ENCODE data around the gene ERBB4.
"Not testable (repeated sequence)": the region's sequence is repeated elsewhere in the genome, so short reads cannot be mapped to it uniquely, and the experiment has no call there.

ERBB4 gene

GRCh38 chr2:212226114-212226513 is 312.5 kb downstream of the ERBB4 start:
- no peak for DNase-seq (ENCODE audit: low read depth in 2 of 2)

- no peak for DNase-seq (ENCODE audit: low read depth in 2 of 2)
These were observed 314.9 kb downstream of the ERBB4 start for GRCh38 chr2:212223696-212224095.

- DNase-seq (ENCODE audit: low read depth in 2 of 2): no peak
These were observed 325.4 kb downstream of the ERBB4 start for GRCh38 chr2:212213191-212213590.

GRCh38 chr2:212208467-212208866 is 330.1 kb downstream of the ERBB4 start:
- no peak for DNase-seq (ENCODE audit: low read depth in 2 of 2)

- no peak for DNase-seq (ENCODE audit: low read depth in 2 of 2)
These were observed 340.8 kb downstream of the ERBB4 start for GRCh38 chr2:212197776-212198175.

- no peak for DNase-seq (ENCODE audit: low read depth in 2 of 2)
These were observed 343.0 kb downstream of the ERBB4 start for GRCh38 chr2:212195626-212196025.

GRCh38 chr2:212194396-212194795 is 344.2 kb downstream of the ERBB4 start:
- DNase-seq (ENCODE audit: low read depth in 2 of 2): no peak

- no peak for DNase-seq (ENCODE audit: low read depth in 2 of 2)
These were observed 344.8 kb downstream of the ERBB4 start for GRCh38 chr2:212193803-212194202.

- no peak for DNase-seq (ENCODE audit: low read depth in 2 of 2)
These were observed 345.5 kb downstream of the ERBB4 start for GRCh38 chr2:212193056-212193455.

GRCh38 chr2:212191438-212191837 is 347.2 kb downstream of the ERBB4 start:
- DNase-seq (ENCODE audit: low read depth in 2 of 2): not testable (repeated sequence)

GRCh38 chr2:212186166-212186565 is 352.4 kb downstream of the ERBB4 start:
- no peak for DNase-seq (ENCODE audit: low read depth in 2 of 2)

GRCh38 chr2:212181646-212182045 is 357.0 kb downstream of the ERBB4 start:
- DNase-seq (ENCODE audit: low read depth in 2 of 2): no peak

GRCh38 chr2:212180408-212181083 is 358.1 kb downstream of the ERBB4 start:
- DNase-seq (ENCODE audit: low read depth in 2 of 2): no peak

- DNase-seq (ENCODE audit: low read depth in 2 of 2): no peak
These were observed 360.9 kb downstream of the ERBB4 start for GRCh38 chr2:212177724-212178123.

GRCh38 chr2:212176151-212176550 is 362.5 kb downstream of the ERBB4 start:
- DNase-seq (ENCODE audit: low read depth in 2 of 2): no peak

- DNase-seq (ENCODE audit: low read depth in 2 of 2): no peak
These were observed 364.7 kb downstream of the ERBB4 start for GRCh38 chr2:212173756-212174510.

- no peak for DNase-seq (ENCODE audit: low read depth in 2 of 2)
These were observed 365.3 kb downstream of the ERBB4 start for GRCh38 chr2:212173331-212173730.

- DNase-seq (ENCODE audit: low read depth in 2 of 2): no peak
These were observed 368.2 kb downstream of the ERBB4 start for GRCh38 chr2:212170382-212170781.

- DNase-seq (ENCODE audit: low read depth in 2 of 2): no peak
These were observed 380.5 kb downstream of the ERBB4 start for GRCh38 chr2:212158081-212158480.

GRCh38 chr2:212157012-212157411 is 381.6 kb downstream of the ERBB4 start:
- DNase-seq (ENCODE audit: low read depth in 2 of 2): no peak

GRCh38 chr2:212156088-212156487 is 382.5 kb downstream of the ERBB4 start:
- DNase-seq (ENCODE audit: low read depth in 2 of 2): no peak

- DNase-seq (ENCODE audit: low read depth in 2 of 2): no peak
These were observed 384.1 kb downstream of the ERBB4 start for GRCh38 chr2:212154477-212154878.

GRCh38 chr2:212153923-212154322 is 384.7 kb downstream of the ERBB4 start:
- no peak for DNase-seq (ENCODE audit: low read depth in 2 of 2)
